ENCODE data around the gene HBZ.
"Not testable (repeated sequence)": the region's sequence is repeated elsewhere in the genome, so short reads cannot be mapped to it uniquely, and the experiment has no call there.

The HBZ gene

DNA sequence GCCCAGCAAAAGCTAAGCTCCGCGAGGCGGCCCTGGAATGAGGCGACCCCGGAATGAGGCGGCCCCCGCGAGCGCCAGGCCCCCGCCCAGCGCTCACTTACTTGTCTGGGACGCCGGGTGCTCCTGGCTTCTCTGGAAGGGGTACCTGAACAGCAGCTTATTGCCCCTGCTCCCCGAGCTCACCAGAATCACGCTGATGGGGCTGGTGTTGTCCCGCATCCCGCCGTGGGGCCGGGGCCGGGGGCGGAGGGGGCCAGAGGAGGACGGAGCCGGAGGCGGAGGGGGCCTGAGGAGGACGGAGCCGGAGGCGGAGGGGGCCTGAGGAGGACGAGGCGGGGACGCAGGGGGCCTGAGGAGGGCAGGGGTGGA, 14.4 kb upstream of the HBZ start:
- peak; percentile 39 for DNase-seq (ENCODE audit: low spot score)

DNA sequence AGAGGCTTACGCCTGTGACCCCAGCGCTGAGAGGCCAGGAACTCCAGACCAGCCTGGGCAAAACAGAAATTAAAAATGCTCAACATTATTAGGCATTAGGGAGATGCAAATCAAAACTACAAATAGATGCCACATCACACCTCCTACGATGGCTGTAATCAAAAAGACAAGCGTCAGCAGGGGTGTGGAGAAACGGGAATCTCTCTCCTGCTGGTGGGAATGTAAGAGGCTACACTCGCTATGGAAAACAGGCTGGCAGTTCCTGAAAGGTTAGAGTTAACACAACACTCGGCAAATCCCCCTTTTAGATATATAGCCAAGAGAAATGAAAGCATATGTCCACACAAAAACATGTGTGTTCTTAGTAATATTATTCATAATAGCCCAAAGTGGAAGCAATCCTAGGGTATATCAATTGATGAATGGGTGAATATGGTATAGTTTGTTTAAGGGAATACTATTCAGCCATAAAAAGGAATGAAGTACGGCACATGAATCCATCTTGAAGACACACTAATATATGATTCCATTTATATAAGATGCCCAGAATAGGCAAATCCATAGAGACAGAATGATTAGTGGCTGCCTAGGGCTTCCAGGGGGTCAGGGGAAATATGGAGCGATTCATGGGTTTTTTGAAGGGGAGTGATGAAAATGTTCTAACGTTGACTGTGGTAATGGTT, 12.1 kb upstream of the HBZ start:
- DNase-seq (ENCODE audit: low spot score) = no peak

DNA sequence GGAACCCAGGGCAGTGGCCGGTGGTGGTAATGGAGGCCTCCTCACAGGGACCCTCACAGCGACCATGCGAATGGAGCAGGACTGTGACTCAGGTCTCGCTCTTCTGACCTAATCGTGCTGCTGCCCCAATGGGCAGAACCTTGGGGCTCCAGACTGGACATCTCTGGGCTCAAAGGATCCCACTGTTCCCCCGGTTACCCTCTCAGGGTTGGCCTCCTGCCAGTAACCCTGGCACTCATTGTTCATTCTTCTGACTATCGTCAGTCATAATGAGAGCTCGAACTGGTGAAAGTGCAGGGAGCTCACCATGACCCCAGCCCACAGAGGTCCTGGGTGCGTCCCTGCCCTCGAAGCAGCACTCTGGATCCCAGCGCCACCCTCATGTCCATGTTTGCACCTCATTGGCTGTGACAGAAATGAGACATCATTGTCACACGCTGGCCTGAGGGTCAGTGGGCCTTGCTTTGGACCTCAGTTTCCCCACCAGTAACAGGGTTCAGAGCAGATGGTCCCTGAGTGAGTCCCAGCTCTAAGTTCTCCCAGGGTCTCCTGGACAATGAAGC, 10.0 kb upstream of the HBZ start:
- DNase-seq (ENCODE audit: low spot score) = no peak

DNA sequence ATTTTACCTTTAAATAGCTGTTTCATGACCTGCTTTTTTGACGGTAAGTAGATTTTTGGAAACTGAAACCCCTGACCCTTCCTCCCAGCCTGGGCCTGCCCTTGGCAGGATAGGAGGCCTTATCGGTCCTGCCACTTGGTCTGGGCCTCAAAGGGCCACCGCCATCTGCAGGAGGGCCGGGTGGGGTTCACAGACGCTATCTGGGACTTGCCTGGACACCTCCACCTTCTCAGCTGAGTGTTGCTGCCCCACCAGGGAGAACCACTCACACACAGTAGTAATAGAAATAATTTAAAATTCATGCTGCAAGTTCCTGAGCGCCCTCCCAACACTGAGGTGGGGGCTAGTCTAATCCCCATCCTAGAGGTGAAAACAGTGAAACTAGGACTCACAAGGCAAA, 9.4 kb upstream of the HBZ start:
- DNase-seq (ENCODE audit: low spot score) = no peak

DNA sequence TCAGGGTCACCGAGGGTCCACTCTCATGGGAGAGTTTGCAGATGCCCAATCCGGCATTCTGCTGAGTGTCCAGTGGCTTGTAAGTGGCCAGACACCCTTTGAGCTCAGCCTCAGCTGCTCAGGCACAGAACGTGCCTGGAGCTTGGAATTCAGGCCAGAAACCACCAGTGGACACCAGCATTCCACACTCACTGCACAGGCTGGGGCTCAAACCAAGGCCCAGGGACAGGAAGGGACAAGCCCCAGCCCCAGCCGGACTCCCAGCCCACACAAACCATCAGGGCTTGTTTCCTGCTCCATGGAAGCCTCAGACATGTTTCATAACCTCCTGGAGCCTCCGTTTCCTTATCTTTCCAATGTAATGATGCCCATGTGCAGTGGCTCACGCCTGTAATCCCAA, 9.0 kb upstream of the HBZ start:
- no peak for DNase-seq (ENCODE audit: low spot score)

DNA sequence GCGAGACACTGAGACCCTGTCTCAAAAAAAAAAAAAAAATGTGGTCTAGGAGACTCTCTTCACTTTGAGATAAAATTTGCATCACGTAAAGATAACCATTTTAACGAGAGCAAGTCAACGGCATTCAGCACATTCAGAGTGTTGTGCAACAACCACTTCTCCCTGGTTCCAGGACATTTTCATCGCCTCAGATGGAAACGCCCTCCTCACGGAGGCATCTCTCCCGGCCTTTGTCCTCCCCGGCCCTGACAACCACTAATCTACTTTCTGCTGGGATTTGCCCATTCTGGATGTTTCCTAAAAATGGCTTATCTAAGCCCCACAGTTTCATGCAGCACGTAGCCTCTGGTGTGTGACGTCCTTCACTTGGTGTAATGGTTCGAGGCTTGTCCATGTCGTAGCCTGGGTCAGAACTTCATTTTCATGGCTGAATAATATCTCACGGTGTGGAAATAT, 7.6 kb upstream of the HBZ start:
- DNase-seq (ENCODE audit: low spot score) = no peak

DNA sequence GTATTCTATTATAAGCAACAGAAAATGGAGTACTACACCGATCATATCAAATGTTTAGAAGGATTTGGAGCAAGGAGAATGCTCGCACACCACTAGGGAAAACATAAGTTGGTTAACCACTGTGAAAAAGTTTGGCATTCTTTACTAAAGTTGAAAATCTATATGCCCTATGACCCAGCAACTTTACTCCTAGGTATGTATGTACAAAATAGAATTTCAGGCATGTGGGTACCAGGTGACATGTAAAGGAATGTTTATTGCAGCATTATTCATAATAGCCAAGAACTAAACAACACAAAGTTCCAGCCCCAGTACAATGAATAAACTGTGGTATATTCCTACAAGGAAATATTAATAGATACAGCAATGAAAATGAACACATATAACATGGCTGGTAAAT, 5.8 kb upstream of the HBZ start:
- no peak for DNase-seq (ENCODE audit: low spot score)

DNA sequence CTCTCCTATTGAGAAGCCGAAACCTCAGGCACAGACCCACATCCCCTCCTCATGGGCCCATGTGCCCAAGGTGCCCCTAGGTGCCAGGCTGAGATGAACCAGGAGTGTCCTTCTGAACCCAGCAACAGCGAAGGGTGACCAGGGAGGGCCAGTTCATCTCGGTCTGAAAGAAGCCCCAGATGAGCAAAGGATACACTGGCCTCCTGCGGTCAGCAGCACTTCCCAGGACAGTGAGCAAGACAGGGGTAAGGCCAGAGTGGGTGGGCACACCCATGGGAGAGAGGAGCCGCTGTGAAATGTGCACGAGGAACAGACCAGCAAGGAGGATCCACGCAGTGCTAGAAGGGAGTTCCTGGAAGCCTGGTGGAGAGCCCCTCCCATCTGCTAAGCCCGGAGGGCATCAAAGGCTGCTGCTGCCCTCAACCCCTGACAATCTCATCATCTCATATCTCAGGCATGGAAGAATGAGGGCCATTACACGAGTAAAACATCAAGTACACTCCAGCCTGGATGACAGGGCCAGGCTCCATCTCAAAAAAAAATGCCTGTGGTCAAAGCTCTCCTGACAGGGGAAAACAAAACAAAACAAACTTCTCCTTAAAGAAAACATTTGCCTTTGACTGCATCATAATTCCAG, 3.3 kb upstream of the HBZ start:
- DNase-seq (ENCODE audit: low spot score) = no peak

DNA sequence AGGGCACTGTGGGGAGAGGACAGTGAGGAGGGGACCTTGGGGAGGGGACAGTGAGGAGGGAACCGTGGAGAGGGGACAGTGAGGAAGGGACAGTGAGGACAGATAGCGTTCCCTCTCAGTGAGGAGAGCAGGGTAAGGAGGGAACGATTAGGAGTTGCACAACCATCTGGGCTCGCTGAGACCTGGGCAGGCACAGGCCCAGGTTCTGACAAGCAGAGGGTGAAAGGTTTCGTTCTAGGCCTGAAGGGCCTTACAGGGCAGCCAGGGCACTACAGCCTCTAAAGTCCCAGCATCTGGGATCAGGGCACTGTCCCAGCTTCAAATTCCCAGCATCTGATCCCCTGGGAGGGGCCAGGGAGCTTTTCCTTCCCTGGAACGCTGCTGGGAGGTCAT, 681 bp downstream of the HBZ start:
- DNase-seq (ENCODE audit: low spot score) = not testable (repeated sequence)

DNA sequence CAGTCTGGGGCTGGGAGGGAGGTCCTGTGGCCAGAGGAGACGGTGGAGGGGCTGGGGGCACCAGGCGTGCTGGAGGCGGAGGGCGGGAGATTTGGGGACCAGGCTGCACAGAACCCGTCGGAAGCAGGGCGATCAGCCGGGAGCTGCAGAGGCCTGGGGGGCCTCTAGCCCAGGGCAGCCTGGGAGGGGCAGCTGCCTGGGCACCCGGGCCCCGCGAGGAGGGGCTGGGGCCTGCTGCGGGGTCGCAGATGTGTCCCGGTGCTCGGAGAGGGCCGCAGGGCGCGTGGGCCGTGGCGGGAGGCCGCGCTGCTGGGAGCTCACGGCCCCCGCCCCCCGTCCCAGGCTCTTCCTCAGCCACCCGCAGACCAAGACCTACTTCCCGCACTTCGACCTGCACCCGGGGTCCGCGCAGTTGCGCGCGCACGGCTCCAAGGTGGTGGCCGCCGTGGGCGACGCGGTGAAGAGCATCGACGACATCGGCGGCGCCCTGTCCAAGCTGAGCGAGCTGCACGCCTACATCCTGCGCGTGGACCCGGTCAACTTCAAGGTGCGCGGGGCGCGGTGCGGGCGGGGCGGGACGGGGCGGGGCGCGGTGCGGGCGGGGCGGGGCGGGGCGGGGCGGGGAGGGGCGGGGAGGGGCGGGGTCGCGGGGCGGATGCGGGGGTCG, 1.2 kb downstream of the HBZ start:
- not testable (repeated sequence) for DNase-seq (ENCODE audit: low spot score)

DNA sequence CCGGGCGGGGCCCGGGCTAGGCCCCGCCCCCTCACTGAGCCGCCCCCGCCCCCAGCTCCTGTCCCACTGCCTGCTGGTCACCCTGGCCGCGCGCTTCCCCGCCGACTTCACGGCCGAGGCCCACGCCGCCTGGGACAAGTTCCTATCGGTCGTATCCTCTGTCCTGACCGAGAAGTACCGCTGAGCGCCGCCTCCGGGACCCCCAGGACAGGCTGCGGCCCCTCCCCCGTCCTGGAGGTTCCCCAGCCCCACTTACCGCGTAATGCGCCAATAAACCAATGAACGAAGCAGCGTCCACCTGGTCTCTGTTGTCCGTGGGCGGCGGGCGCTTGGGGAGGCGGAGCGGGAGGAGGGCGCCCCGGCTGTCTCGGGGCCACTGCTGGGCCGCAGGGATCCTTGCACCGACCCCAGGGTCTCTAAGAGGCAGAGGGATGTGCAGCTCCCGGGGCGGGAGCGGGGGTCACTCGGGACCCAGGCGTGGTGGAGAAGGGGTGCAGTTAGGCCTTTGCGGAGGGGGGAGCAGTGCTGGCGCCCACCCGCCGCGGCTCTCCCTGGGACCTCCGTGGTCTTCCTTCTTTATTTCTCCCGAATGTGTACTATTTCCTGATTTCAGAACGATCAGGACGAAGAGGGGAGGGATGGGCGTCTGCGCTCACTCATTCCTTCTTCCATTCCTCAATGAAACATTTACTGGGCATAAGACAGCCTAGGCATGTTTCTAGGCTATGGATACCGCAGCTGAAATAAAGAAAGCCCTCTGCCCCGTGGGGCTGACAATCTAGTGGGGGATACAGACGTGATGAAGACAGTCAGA, 2.0 kb downstream of the HBZ start:
- no peak for DNase-seq (ENCODE audit: low spot score)

DNA sequence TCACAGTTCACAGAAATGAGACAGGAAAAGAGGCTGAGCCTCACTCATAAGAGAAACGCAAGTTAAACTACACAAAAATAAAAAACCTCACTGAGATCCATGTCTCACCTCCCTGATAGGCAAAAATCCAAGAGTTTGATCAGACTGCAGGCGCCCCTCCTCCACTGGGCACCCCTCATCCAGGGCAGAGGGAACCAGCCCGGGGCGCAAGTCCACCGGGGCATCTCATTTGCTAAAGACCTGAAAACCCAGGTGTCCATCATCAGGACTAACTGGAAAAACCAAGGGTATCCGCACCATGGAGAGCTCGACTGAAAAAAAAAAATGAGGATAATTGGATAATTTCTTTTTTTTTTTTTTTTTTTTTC, 2.6 kb downstream of the HBZ start:
- no peak for DNase-seq (ENCODE audit: low spot score)

DNA sequence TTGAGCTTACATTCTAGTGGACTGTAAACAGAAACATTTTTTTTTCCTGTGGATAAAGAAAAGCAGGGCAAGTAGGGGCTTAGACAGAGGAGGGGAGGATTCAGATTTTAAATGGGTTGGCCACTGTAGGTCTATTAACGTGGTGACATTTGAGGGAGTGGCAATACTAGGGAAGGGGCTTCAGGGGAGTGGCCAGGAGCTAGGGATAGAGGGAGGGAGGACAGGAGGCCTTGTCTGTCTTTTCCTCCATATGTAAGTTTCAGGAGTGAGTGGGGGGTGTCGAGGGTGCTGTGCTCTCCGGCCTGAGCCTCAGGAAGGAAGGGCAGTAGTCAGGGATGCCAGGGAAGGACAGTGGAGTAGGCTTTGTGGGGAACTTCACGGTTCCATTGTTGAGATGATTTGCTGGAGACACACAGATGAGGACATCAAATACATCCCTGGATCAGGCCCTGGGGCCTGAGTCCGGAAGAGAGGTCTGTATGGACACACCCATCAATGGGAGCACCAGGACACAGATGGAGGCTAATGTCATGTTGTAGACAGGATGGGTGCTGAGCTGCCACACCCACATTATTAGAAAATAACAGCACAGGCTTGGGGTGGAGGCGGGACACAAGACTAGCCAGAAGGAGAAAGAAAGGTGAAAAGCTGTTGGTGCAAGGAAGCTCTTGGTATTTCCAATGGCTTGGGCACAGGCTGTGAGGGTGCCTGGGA, 6.8 kb downstream of the HBZ start:
- DNase-seq (ENCODE audit: low spot score) = no peak

DNA sequence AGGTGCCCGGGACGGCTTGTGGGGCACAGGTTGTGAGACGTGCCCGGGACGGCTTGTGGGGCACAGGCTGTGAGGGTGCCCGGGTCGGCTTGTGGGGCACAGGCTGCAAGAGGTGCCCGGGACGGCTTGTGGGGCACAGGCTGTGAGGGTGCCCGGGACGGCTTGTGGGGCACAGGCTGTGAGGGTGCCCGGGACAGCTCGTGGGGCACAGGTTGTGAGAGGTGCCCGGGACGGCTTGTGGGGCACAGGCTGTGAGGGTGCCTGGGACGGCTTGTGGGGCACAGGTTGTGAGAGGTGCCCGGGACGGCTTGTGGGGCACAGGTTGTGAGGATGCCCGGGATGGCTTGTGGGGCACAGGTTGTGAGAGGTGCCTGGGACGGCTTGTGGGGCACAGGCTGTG, 7.8 kb downstream of the HBZ start:
- not testable (repeated sequence) for DNase-seq (ENCODE audit: low spot score)

DNA sequence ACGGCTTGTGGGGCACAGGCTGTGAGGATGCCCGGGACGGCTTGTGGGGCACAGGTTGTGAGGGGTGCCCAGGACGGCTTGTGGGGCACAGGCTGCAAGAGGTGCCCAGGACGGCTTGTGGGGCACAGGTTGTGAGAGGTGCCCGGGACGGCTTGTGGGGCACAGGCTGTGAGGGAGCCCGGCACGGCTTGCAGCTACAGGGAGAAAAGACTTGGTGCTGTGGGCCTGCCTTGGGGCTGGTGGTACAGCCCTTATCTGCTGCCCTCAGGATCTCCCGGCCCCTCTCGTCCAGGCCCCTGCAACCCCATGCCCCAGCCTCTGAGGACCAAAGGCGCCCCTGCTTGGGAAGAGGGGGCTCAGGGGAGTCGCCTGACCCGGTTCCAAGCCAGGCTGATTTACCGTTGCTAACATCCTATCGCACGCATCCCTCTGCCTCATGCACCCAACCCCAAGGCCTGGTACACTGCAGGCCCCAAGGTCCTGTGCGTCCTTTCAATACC, 8.3 kb downstream of the HBZ start:
- no peak for DNase-seq (ENCODE audit: low spot score)

DNA sequence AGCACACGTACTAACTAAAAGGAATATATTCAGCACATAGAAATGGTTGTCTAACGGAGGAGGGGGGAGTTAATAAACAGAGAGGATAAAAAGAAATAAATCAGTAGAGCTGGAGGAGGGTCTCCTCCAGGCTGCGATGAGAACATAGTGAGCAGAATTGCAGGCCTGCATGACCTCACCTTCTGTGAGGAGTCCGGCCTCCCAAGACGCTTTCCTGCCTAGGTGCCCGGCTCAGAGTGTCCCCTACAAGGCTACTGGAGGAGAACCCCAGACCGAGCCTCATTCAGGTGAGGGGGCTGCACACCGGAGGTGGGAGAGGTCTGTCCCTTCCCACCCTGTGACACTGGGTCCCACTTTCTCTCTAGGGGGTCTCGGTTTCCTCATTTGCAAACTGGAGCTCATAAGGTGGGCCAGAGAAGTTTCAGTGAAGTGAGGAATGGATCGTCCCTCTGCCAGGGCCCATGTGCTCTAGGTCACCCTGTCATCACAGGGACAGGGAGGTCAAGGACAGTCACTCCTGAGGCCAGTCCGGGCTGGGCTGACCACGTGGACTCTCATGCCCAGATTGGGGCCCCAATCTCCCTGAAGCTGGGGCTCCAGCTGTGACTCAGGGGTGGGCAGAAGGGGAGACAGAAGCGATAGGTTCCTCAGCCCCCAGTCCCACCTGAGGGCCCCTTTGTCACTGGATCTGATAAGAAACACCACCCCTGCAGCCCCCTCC, 10.0 kb downstream of the HBZ start:
- DNase-seq (ENCODE audit: low spot score) = no peak

DNA sequence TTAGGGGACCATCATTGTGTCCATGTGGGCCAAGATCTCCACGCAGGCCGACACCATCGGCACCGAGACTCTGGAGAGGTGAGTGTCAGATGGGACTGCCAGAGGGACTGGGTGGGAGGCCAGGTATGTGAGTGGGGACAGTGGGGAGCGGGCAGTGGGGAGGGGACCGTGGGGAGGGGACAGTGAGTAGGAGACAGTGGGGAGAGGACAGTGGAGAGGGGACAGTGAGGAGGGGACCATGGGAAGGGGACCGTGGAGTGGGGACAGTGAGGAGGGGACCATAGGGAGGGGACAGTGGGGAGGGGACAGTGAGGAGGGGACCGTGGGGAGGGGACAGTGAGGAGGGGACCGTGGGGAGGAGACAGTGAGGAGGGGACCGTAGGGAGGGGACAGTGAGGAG, 10.7 kb downstream of the HBZ start:
- DNase-seq (ENCODE audit: low spot score) = not testable (repeated sequence)

DNA sequence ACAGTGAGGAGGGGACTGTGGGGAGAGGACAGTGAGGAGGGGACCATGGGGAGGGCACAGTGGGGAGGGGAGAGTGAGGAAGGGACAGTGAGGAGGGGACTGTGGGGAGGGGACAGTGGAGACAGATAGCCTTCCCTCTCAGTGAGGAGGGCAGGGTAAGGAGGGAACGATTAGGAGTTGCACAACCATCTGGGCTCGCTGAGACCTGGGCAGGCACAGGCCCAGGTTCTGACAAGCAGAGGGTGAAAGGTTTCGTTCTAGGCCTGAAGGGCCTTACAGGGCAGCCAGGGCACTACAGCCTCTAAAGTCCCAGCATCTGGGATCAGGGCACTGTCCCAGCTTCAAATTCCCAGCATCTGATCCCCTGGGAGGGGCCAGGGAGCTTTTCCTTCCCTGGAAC, 11.3 kb downstream of the HBZ start:
- not testable (repeated sequence) for DNase-seq (ENCODE audit: low spot score)

DNA sequence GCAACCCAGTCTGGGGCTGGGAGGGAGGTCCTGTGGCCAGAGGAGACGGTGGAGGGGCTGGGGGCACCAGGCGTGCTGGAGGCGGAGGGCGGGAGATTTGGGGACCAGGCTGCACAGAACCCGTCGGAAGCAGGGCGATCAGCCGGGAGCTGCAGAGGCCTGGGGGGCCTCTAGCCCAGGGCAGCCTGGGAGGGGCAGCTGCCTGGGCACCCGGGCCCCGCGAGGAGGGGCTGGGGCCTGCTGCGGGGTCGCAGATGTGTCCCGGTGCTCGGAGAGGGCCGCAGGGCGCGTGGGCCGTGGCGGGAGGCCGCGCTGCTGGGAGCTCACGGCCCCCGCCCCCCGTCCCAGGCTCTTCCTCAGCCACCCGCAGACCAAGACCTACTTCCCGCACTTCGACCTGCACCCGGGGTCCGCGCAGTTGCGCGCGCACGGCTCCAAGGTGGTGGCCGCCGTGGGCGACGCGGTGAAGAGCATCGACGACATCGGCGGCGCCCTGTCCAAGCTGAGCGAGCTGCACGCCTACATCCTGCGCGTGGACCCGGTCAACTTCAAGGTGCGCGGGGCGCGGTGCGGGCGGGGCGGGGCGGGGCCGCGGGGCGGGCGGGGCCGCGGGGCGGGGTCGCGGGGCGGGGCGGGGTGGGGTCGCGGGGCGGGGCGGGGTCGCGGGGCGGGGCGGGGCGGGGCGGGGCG, 11.8 kb downstream of the HBZ start:
- not testable (repeated sequence) for DNase-seq (ENCODE audit: low spot score)

DNA sequence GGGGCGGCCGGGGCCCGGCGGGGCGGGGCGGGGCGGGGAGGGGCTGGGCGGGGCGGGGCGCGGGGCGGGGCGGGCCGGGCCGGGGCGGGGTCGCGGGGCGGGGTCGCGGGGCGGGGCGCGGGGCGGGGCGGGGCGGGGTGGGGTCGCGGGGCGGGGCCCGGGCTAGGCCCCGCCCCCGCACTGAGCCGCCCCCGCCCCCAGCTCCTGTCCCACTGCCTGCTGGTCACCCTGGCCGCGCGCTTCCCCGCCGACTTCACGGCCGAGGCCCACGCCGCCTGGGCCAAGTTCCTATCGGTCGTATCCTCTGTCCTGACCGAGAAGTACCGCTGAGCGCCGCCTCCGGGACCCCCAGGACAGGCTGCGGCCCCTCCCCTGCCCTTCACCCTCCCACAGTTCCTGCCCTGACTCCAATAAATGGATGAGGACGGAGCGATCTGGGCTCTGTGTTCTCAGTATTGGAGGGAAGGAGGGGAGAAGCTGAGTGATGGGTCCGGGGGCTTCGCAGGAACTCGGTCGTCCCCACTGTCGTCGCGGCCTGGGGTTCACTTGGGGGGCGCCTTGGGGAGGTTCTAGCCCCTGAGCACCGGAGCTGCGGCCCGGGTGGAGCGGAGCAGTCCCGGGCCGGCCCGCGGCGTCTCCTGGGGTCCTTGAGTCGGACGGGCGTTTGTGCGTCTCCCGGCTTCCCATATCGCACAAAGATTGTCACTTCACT, 12.5 kb downstream of the HBZ start:
- DNase-seq (ENCODE audit: low spot score) = no peak

Measured in germinal center (tissue), 1 donor.